SK-N-SH treated with all-trans-retinoic acid at 6 μM for 48 hours (cell line): ENCODE results near the gene PDGFB.

ENCODE experiments used
- ZFP3 ChIP-seq: fragments of 250-450 bp; sonication (Bioruptor Pico); IDR thresholded peaks from 2 replicates; pipeline ENCODE4 v1.5.0; 2020; ENCODE audit warnings: mild to moderate bottlenecking, moderate library complexity
- ZNF565 ChIP-seq: fragments of 450-650 bp; formaldehyde crosslinking; conservative IDR thresholded peaks from 2 replicates; pipeline ENCODE4 v1.5.0; 2020; ENCODE audit warnings: low read depth, mild to moderate bottlenecking, moderate library complexity

GRCh38 chr22:39237318-39238100 is 7.3 kb downstream of the PDGFB start:
- no peak for TF ChIP-seq ZNF565 (CRISPR knock-in tag)
- no peak for TF ChIP-seq ZFP3
